ENCODE results near the gene C20orf173.
A peak's percentile ranks its signal among the peaks of the same experiment; 100 is the strongest.
"Not testable (repeated sequence)": the region's sequence is repeated elsewhere in the genome, so short reads cannot be mapped to it uniquely, and the experiment has no call there.

Gene C20orf173

DNA sequence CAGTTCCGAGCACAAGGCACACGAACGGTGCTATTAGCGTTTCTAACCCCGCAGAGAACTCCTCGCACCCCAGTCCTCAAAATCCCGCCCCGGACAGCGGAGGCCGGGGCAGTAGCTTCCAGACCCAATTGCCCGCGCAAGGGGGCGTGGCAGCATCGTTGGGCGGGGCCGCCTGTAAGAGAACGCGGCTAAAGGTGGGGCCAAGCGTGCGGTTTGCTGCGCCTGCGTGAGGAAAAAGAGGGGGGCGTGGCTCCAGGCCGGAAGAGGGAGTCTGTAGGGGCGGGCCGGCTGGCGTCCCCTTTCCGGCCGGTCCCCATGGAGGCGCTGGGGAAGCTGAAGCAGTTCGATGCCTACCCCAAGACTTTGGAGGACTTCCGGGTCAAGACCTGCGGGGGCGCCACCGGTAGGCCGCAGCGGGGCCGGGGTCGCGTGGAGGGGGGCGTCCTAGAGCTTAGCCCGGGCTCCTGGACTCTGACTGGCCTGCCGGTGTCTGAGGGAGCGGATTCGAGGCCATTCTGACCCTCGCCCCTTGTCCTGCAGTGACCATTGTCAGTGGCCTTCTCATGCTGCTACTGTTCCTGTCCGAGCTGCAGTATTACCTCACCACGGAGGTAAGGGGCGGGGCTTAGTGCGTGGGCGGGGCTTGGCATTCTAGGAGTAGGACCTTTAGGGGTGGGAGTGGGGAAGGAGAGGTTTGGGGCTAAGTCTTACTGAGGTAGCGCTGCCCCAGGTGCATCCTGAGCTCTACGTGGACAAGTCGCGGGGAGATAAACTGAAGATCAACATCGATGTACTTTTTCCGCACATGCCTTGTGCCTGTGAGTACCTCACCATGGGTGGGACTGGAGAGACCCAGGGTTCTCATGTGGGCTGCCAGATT is 12.6 kb upstream of the C20orf173 start, which contains the start of gene ERGIC3:
ERGIC3 (plus strand) TSS at position 296 of the 880 bp plus-strand sequence; CDS start at position 316, 20 bp downstream.
- no peaks in the 10 kb centered on the region for H3K27me3 ChIP-seq (ENCODE audit: insufficient read depth, low read length)
- peak within 1 kb of the TSS; percentile 58 for H3K4me3 ChIP-seq (ENCODE audit: low read length)
- no peaks in the 10 kb centered on the region for H3K9me3 ChIP-seq (ENCODE audit: low read length)
- peak within 1 kb of the TSS; percentile 94 for H2AFZ ChIP-seq (ENCODE audit: low read depth, low read length)
- peaks cover 27% of the 10 kb centered on the region for H3K36me3 ChIP-seq (ENCODE audit: insufficient read depth, low read length)
- H3K4me1 ChIP-seq (ENCODE audit: insufficient read depth, low read length): peaks cover 12% of the 10 kb centered on the region

DNA sequence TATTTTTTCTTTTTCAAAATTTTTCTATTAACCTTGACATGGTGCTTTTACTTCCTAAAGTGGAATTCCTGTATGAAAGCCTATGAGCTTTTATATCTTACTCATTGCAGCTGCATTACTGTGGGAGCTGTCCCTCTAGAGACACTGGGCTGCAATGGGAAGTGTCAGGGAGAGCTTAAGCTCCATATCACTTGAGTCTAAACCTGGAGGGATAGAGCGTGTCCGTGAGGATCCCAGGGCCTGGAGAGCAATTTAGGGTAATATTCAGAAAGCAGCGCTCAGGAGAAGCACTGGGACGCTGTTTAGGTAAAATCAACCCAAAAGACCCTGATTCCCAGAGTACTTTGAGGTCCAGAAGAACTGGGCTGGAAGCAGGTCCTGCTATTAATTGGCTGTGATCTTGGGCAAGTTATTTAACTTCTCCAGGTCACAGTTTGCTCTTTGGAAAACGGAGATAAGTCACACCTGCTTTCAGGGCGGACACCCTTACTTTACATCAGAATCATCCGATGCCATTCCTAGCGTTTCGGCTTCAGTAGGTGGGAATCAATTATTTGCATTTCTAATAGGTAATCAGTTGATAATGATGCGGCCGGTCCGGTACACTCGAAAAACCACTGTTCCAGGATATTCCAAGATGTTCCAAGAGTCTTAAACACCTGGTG is 11.8 kb upstream of the C20orf173 start:
- Histone ChIP-seq H3K9me3 (ENCODE audit: low read length) (no peaks in the 10 kb centered on the region), H3K4me1 (ENCODE audit: insufficient read depth, low read length) (peaks cover 12% of the 10 kb centered on the region), H3K4me3 (ENCODE audit: low read length) (peak overlapping the region; percentile 58), H3K36me3 (ENCODE audit: insufficient read depth, low read length) (peaks cover 19% of the 10 kb centered on the region), H2AFZ (ENCODE audit: low read depth, low read length) (peak overlapping the region; percentile 94), H3K27me3 (ENCODE audit: insufficient read depth, low read length) (no peaks in the 10 kb centered on the region)

DNA sequence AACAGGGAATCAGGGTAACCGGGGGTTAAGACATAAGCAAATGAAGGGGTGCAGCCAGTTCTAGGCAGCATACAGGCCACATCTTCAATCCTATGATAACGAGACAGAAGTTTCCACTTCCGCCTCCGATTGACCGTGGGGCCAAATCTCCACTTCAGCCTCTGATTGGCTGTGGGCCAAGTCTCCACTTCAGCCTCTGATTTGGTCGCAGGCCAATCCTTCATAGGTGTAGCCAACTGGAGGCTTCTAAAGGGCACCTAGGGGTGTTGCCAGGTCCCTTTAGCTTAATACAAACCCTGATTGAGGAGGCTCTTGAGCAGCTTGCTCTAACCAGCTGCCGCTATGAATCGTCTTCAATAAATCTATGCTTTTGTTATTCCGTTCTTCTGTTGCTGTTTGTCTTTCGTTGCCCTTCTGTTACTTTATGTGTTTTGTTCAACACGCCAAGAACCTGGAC is 10.3 kb upstream of the C20orf173 start:
- Histone ChIP-seq H3K4me3 (ENCODE audit: low read length) (peak overlapping the region; percentile 37), H2AFZ (ENCODE audit: low read depth, low read length) (no peak overlapping the region), H3K9me3 (ENCODE audit: low read length) (no peaks in the 10 kb centered on the region), H3K36me3 (ENCODE audit: insufficient read depth, low read length) (peaks cover 13% of the 10 kb centered on the region), H3K4me1 (ENCODE audit: insufficient read depth, low read length) (peaks cover 12% of the 10 kb centered on the region), H3K27me3 (ENCODE audit: insufficient read depth, low read length) (no peaks in the 10 kb centered on the region)

DNA sequence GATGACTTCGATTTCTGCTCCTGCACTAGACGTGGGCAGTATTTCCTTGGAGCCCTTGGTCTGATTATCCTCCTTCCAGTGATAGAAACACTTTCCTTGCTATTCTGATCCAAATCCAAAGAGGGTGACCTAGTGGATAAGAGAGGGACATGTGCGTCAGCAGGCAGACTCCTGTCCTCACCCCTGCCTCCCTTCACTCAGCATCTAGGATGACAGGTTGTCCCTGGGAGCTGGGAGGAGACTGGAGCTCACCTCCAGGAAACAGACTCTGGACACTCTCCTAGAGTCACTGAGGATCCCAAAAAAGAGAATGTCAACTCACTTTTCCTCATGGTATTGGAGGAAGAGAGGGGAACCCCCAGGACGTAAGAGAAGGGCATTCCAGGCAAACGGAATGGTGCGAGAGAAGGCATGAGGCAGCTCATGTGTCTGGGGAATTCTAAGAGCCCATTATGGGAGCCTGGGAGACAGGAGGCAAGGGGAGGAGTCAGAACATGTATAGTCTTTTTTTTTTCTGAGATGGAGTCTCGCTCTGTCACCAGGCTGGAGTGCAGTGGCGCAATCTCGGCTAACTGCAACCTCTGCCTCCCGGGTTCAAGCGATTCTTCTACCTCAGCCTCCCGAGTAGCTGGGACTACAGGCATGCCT is 2.2 kb downstream of the C20orf173 start:
- Histone ChIP-seq H2AFZ (ENCODE audit: low read depth, low read length) (no peak overlapping the region), H3K9me3 (ENCODE audit: low read length) (peaks cover 4% of the 10 kb centered on the region), H3K4me3 (ENCODE audit: low read length) (no peak overlapping the region), H3K27me3 (ENCODE audit: insufficient read depth, low read length) (no peaks in the 10 kb centered on the region), H3K36me3 (ENCODE audit: insufficient read depth, low read length) (no peaks in the 10 kb centered on the region), H3K4me1 (ENCODE audit: insufficient read depth, low read length) (no peaks in the 10 kb centered on the region)

DNA sequence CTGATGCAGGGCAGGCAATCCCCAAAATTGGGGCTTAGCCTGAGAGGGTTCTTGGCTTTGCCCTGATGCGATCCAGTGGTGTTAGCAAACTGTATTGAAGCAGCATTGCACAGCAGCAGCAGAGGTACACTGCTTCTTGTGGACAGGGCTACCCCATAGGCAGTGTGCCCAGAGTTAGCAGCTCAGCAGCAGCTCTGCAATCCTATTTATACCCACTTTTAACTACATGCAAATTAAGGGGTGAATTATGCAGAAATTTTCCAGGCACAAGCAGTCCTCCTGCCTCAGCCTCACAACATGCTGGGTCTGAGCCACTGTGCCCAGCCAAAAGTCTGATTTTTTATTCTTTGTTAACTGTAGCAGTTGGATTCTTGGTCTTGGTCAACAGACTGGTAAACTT is 3.8 kb downstream of the C20orf173 start:
- Histone ChIP-seq H3K4me3 (ENCODE audit: low read length) (no peak overlapping the region), H3K27me3 (ENCODE audit: insufficient read depth, low read length) (no peaks in the 10 kb centered on the region), H3K36me3 (ENCODE audit: insufficient read depth, low read length) (no peaks in the 10 kb centered on the region), H2AFZ (ENCODE audit: low read depth, low read length) (no peak overlapping the region), H3K4me1 (ENCODE audit: insufficient read depth, low read length) (no peaks in the 10 kb centered on the region), H3K9me3 (ENCODE audit: low read length) (peaks cover 4% of the 10 kb centered on the region)

DNA sequence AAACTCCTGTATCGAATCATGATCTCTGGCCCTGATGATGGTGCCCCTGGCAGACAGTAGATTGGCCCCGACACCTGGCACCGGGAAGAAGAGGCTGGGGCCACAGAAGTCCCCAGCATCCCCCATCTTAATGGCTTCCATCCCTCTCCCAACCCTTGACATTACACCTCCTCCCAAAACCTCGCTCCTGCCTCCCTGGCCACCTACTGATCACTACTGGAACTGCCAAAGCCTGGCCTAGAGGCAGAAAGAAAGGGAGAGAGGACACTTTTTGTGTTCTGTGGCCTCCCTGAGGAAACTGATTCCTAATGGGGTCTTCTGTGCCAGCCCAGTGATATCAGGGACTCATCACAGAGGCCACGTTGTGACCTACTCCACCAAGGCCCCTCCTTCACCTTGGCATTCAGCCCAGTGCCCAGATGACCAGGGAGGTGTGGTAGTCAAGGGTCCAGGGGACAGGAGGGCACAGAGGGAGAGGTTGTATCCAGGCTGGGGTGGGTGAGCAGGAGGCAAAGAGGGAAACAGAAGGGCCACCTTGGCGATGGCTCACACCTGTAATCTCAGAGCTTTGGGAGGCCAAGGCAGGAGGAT is 6.1 kb downstream of the C20orf173 start:
- no peaks in the 10 kb centered on the region for H3K27me3 ChIP-seq (ENCODE audit: insufficient read depth, low read length)

DNA sequence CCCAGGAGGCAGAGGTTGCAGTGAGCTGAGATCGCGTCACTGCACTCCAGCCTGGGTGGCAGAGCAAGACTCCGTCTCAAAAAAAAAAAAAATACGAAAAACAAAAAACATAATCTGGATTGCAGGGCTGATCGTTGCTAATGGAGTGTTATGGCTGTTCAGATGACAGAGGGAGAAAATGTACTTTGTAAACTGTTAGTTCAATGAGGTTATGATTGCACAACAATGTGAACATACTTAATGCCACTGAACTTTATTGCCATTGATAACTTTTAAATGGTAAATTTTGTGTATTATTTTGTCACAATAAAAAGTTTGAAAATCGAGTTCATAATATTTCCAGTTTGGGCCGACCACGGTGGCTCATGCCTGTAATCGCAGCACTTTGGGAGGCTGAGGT is 10.5 kb downstream of the C20orf173 start:
- Histone ChIP-seq H3K4me3 (ENCODE audit: low read length) (no peak overlapping the region), H2AFZ (ENCODE audit: low read depth, low read length) (no peak overlapping the region), H3K4me1 (ENCODE audit: insufficient read depth, low read length) (no peaks in the 10 kb centered on the region), H3K9me3 (ENCODE audit: low read length) (no peaks in the 10 kb centered on the region), H3K27me3 (ENCODE audit: insufficient read depth, low read length) (no peaks in the 10 kb centered on the region), H3K36me3 (ENCODE audit: insufficient read depth, low read length) (peaks cover 6% of the 10 kb centered on the region)

More for the DNA sequence above, 6.1 kb downstream of the C20orf173 start:
- H3K4me3 ChIP-seq (ENCODE audit: low read length): no peak overlapping the region
- no peaks in the 10 kb centered on the region for H3K4me1 ChIP-seq (ENCODE audit: insufficient read depth, low read length)
- H3K9me3 ChIP-seq (ENCODE audit: low read length): peaks cover 4% of the 10 kb centered on the region
- no peaks in the 10 kb centered on the region for H3K36me3 ChIP-seq (ENCODE audit: insufficient read depth, low read length)
- no peak overlapping the region for H2AFZ ChIP-seq (ENCODE audit: low read depth, low read length)

DNA sequence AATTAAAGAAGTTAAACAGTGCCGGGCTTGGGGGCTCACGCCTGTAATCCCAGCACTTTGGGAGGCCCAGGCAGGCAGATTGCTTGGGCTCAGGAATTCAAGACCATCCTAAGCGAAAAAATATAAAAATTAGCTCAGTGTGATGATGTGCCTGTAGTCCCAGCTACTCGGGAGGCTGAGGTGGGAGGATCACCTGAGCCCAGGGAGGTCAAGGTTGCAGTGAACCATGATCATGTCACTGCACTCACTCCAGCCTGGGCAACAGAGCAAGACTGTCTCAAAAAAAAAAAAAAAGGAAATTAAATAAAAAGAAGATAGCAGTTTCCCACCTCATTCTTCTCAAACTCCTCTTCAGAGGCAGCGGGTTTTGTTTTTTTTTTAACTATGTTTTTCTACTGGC is 11.7 kb downstream of the C20orf173 start:
- H3K27me3 ChIP-seq (ENCODE audit: insufficient read depth, low read length); H3K4me3 ChIP-seq (ENCODE audit: low read length); H3K9me3 ChIP-seq (ENCODE audit: low read length); H2AFZ ChIP-seq (ENCODE audit: low read depth, low read length); H3K4me1 ChIP-seq (ENCODE audit: insufficient read depth, low read length): not testable (repeated sequence)
- H3K36me3 ChIP-seq (ENCODE audit: insufficient read depth, low read length): peaks cover 14% of the 10 kb centered on the region

DNA sequence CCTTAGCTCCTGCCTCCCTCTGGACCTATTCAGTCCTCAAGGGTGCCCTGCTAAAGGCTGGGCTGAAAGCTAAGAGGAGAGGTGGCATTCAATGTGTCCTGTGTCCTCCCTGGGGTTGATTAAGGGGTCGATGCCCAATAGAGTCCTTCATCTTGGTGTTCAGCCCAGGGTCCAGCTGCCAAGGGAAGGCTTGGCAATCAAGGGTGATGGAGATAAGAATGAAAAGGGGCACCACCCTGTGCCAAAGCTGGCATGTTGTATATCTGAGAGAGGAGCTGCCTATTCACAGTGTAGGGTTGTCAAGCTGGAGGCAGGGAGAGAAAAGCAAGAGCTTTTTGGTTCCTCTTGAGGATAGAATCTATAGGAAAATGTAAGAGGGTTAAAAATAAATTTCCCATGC is 12.3 kb downstream of the C20orf173 start:
- H3K27me3 ChIP-seq (ENCODE audit: insufficient read depth, low read length): no peaks in the 10 kb centered on the region
- no peaks in the 10 kb centered on the region for H3K4me1 ChIP-seq (ENCODE audit: insufficient read depth, low read length)
- H2AFZ ChIP-seq (ENCODE audit: low read depth, low read length): no peak overlapping the region
- H3K4me3 ChIP-seq (ENCODE audit: low read length): no peak overlapping the region
- H3K36me3 ChIP-seq (ENCODE audit: insufficient read depth, low read length): peaks cover 19% of the 10 kb centered on the region
- no peaks in the 10 kb centered on the region for H3K9me3 ChIP-seq (ENCODE audit: low read length)

DNA sequence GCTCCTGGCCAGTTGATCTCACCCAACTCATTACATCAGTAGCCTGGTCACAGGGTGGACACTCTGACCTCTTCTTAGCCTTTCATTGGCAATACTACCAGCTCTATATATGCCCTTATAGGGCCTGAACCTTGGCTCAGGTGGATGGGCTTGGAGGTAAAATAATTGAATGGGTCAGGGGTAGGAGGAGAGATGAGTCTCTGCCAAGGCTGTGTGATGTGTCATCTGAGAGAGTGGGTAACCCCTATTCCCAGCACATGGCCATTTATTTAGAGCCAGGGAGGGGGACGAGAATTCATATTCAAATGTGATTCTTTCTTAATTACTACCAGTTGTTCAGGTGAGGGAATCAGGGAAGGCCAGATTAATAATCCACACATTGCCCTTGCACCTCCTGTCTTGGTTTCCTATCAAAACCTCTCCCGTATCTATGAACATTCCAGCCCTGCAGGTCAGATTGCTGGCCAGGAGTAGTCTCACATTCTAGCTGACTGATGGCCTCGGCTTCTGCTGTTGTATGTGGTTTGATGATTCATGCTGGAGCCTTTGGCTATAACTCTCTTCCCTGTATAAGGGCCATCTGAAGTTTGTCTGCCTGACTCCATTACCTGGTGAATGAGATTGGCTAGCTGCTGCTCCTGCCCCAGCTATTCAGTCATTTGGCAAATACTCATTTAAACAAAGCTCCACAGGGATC is 13.4 kb downstream of the C20orf173 start:
- Histone ChIP-seq H3K36me3 (ENCODE audit: insufficient read depth, low read length) (peaks cover 26% of the 10 kb centered on the region), H3K4me1 (ENCODE audit: insufficient read depth, low read length) (no peaks in the 10 kb centered on the region), H3K9me3 (ENCODE audit: low read length) (no peaks in the 10 kb centered on the region), H3K27me3 (ENCODE audit: insufficient read depth, low read length) (no peaks in the 10 kb centered on the region), H3K4me3 (ENCODE audit: low read length) (no peak overlapping the region), H2AFZ (ENCODE audit: low read depth, low read length) (no peak overlapping the region)

DNA sequence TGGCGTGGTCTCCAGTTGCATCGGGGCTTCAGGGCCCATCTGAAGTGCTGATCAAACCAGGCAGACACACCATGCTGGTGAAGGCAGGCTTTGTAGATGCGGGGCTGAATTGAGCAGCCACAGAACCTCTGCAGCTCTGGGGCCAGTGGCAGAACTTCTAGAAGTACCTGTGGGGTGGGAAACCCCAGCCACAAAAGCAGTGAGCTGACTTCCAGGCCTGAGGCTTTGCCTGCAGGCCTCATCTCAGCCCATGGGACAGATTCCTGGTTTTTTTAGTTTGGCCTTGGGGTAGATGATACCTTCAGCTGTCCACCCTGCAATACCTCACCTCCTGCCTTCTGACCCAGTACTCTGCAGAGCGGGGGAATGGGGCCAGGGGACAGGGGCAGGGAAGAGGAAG is 14.1 kb downstream of the C20orf173 start:
- Histone ChIP-seq H3K36me3 (ENCODE audit: insufficient read depth, low read length) (peaks cover 31% of the 10 kb centered on the region), H2AFZ (ENCODE audit: low read depth, low read length) (no peak overlapping the region), H3K9me3 (ENCODE audit: low read length) (no peaks in the 10 kb centered on the region), H3K4me3 (ENCODE audit: low read length) (no peak overlapping the region), H3K4me1 (ENCODE audit: insufficient read depth, low read length) (no peaks in the 10 kb centered on the region), H3K27me3 (ENCODE audit: insufficient read depth, low read length) (no peaks in the 10 kb centered on the region)

DNA sequence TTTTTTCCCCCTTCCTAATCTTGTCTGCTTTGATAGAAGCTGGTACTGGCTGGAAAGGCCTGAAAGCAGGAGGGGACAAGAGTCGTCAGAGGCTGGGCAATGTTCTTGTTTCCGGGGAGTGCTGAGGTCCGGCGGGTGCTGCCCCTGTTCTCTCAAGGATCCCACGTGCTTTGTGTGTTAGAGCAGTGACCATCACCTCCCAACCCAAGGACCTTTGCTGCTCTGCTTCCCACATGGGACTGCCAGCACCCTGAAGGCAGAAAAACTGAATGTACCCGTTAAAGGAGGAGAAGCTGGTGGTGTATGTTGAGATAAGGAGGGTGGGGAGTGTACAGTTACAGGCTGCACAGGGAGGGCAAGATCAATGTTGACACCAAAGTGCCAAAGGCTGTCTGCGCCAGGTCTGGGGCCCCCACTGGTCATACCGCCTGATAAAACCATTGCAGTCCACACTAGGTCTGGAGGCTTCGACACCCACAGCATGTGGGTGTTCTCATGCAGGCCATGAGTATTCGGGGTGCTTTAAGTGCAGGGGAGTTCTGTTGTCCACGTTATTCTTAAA is 15.0 kb downstream of the C20orf173 start:
- H3K4me1 ChIP-seq (ENCODE audit: insufficient read depth, low read length): no peaks in the 10 kb centered on the region
- H2AFZ ChIP-seq (ENCODE audit: low read depth, low read length): no peak overlapping the region
- H3K9me3 ChIP-seq (ENCODE audit: low read length): no peaks in the 10 kb centered on the region
- H3K4me3 ChIP-seq (ENCODE audit: low read length): no peak overlapping the region
- H3K27me3 ChIP-seq (ENCODE audit: insufficient read depth, low read length): no peaks in the 10 kb centered on the region
- peaks cover 39% of the 10 kb centered on the region for H3K36me3 ChIP-seq (ENCODE audit: insufficient read depth, low read length)

Data from neuron (in vitro differentiated cells).